A673 (cell line): Measurements from ENCODE around the gene KCNMA1. TPM values are rescaled to one million over a fixed set of nuclear protein-coding genes. Genes with fewer than 3 reads are reported as not detected.

Experiments used
- BruUV-seq: library from RNA; stranded (reverse); fragments of 400-500 nt; replicated peaks from 2 replicates; lab custom pipeline; 2021; lab: Mats Ljungman, UMichigan
- CTCF ChIA-PET: fragments of 300-600 bp; sonication (Branson Sonifier 250); formaldehyde crosslinking; loops from one replicate; lab custom pipeline; 2022; ENCODE audit warnings: antibody characterized with exemption; lab: Charles Lee
- POLR2A ChIA-PET: fragments of 300-600 bp; sonication (Branson Sonifier 250); formaldehyde crosslinking; loops from one replicate; lab custom pipeline; 2022; ENCODE audit warnings: antibody characterized with exemption; ENCODE audit not compliant: low non-redundant PET; lab: Charles Lee
- DNase-seq: peaks from one replicate; pipeline ENCODE4 v3.0.0-alpha.2; 2015; ENCODE audit warnings: low spot score
- H3K27ac ChIP-seq: fragments of 200-600 bp; sonication (generic); 2 replicates; pipeline ENCODE4 v1.5.1; 2016; ENCODE audit warnings: mixed run types, low read depth, mild to moderate bottlenecking, mixed read lengths, antibody characterized with exemption, low read length; ENCODE audit not compliant: poor library complexity, severe bottlenecking
- H3K27me3 ChIP-seq: fragments of 200-600 bp; sonication (generic); replicated peaks from 2 replicates; pipeline ENCODE4 v1.6.1; 2017; ENCODE audit warnings: mixed run types, low read depth, mild to moderate bottlenecking, mixed read lengths, antibody characterized with exemption, low read length; ENCODE audit not compliant: insufficient read depth, poor library complexity
- H3K36me3 ChIP-seq: fragments of 200-600 bp; sonication (generic); 2 replicates; pipeline ENCODE4 v1.6.1; 2016; ENCODE audit warnings: mixed run types, mild to moderate bottlenecking, mixed read lengths, antibody characterized with exemption, low read length; ENCODE audit not compliant: insufficient read depth, poor library complexity, severe bottlenecking
- H3K4me1 ChIP-seq: fragments of 200-600 bp; sonication (generic); 2 replicates; pipeline ENCODE4 v1.6.1; 2017; ENCODE audit warnings: mixed run types, mild to moderate bottlenecking, mixed read lengths, antibody characterized with exemption, low read length; ENCODE audit not compliant: insufficient read depth, poor library complexity, severe bottlenecking
- H3K4me3 ChIP-seq: fragments of 200-600 bp; sonication (generic); 2 replicates; pipeline ENCODE4 v1.5.1; 2016; ENCODE audit warnings: low read depth, mixed run types, mild to moderate bottlenecking, mixed read lengths, low read length; ENCODE audit not compliant: poor library complexity, severe bottlenecking
- H3K9me3 ChIP-seq: fragments of 200-600 bp; sonication (generic); 2 replicates; pipeline ENCODE4 v1.6.1; 2016; ENCODE audit warnings: mixed run types, low read depth, mild to moderate bottlenecking, mixed read lengths, antibody characterized with exemption, low read length; ENCODE audit not compliant: poor library complexity, severe bottlenecking
- EZH2 ChIP-seq: fragments of 200-600 bp; sonication (generic); IDR thresholded peaks from 2 replicates; pipeline ENCODE4 v1.6.1; 2017; ENCODE audit warnings: borderline replicate concordance, low read depth, mild to moderate bottlenecking, mixed read lengths, antibody characterized with exemption, low read length; ENCODE audit not compliant: poor library complexity, severe bottlenecking
- intact Hi-C: fragments of 100-400 bp; cut with micrococcal nuclease; formaldehyde crosslinking; loops from one replicate; pipeline ENCODE4 v1.10.0; 2022; ENCODE audit not compliant: unreplicated experiment
- total RNA-seq: library from RNA; stranded (reverse); gene quantifications from 2 replicates; pipeline ENCODE4 v1.2.3, GENCODE V29; 2021
- TF ChIP-seq, protein P1 (sequence below): fragments of 300-800, 200-600 bp; sonication (generic); conservative IDR thresholded peaks from 2 replicates; pipeline ENCODE4 v1.5.1; 2017; ENCODE audit warnings: low read depth, mild to moderate bottlenecking, antibody characterized with exemption, low read length, moderate library complexity, mixed read lengths

KCNMA1 gene
- total RNA-seq, 1 experiment from 2014 or later, result 0.84 TPM

DNA sequence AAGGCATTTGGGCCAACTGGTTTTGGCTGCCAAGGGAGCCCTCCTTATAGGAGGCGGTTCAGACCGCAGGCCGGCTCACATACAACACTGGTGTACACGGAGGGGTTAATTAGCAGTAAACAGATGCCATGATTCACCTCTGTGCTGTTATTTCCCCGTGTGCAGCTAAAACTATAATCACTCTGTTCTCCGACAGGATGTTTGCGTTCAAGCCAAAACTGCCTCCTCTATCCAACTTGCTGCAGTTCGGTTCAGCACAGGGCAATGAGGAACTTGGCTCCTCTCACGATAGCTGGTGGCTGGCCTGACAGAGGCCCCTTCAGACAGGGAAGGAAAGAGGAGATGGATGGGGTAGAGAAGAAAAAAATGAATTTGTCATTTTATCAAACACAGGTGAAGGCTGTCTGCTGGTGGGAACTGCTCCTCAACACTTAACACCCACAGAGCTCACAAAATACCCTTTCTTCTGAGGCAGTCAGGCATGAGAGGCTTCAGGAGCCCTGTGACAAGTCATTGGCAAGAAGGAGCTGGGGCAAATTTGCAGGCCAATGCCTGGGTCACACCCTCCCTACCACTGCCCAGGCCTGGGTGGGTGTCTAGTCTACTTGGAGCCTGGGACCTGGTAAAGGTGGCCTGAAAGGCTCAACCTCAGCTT lies 24.0 kb downstream of the KCNMA1 start:
- intact Hi-C loops, result no loop called here

DNA sequence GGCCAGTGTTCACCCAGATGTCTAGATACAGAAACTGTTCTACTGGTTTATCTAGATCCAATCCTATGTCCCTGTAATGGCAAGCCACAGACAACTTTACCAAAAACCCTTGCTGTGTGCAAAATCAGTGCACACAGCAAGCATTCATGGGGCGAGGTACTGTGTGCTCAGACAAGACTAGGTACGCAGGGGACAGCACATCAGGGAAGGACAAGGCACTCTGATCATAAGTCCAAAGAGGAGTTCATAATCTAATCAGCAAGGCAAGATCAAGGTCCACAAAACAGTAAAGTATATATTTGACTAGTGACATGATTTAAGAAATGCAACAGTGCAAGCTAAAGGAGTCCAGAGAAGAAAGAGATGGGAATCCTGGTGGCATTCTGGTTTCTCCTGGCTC lies 25.9 kb downstream of the KCNMA1 start:
- H3K27ac ChIP-seq, result no peak overlapping the region
- no peak for DNase-seq
- H3K4me3 ChIP-seq, result no peak overlapping the region
- H3K27me3 ChIP-seq, result peaks cover 35% of the 10 kb centered on the region
- ChIA-PET CTCF (no interaction called here), POLR2A (no interaction called here)
- no peak for TF ChIP-seq EZH2
- TF ChIP-seq, protein P1, sequence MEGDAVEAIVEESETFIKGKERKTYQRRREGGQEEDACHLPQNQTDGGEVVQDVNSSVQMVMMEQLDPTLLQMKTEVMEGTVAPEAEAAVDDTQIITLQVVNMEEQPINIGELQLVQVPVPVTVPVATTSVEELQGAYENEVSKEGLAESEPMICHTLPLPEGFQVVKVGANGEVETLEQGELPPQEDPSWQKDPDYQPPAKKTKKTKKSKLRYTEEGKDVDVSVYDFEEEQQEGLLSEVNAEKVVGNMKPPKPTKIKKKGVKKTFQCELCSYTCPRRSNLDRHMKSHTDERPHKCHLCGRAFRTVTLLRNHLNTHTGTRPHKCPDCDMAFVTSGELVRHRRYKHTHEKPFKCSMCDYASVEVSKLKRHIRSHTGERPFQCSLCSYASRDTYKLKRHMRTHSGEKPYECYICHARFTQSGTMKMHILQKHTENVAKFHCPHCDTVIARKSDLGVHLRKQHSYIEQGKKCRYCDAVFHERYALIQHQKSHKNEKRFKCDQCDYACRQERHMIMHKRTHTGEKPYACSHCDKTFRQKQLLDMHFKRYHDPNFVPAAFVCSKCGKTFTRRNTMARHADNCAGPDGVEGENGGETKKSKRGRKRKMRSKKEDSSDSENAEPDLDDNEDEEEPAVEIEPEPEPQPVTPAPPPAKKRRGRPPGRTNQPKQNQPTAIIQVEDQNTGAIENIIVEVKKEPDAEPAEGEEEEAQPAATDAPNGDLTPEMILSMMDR, result no peak
- no peaks in the 10 kb centered on the region for H3K4me1 ChIP-seq
- no peaks in the 10 kb centered on the region for H3K36me3 ChIP-seq
- BruUV-seq, result no TSS peak
- intact Hi-C loops, result no loop called here
- no peaks in the 10 kb centered on the region for H3K9me3 ChIP-seq

More for the DNA sequence above, 24.0 kb downstream of the KCNMA1 start:
- ChIA-PET POLR2A (no interaction called here), CTCF (no interaction called here)
- BruUV-seq, result no TSS peak
- no peak overlapping the region for H3K27ac ChIP-seq
- H3K4me1 ChIP-seq, result no peaks in the 10 kb centered on the region
- H3K9me3 ChIP-seq, result no peaks in the 10 kb centered on the region
- no peak overlapping the region for H3K4me3 ChIP-seq
- DNase-seq, result no peak
- H3K27me3 ChIP-seq, result peaks cover 33% of the 10 kb centered on the region
- no peaks in the 10 kb centered on the region for H3K36me3 ChIP-seq
- no peak for TF ChIP-seq EZH2
- TF ChIP-seq, protein P1, result no peak

- Histone ChIP-seq H3K36me3 (no peaks in the 10 kb centered on the region), H3K9me3 (no peaks in the 10 kb centered on the region), H3K27me3 (peaks cover 35% of the 10 kb centered on the region), H3K4me1 (no peaks in the 10 kb centered on the region), H3K4me3 (no peak overlapping the region), H3K27ac (no peak overlapping the region)
- ChIA-PET POLR2A (no interaction called here), CTCF (no interaction called here)
- DNase-seq, result no peak
- intact Hi-C loops, result no loop called here
- no TSS peak for BruUV-seq
- TF ChIP-seq EZH2, result no peak
- TF ChIP-seq, protein P1, result no peak
These were observed 26.4 kb downstream of the KCNMA1 start for GRCh38 chr10:77611221-77611620.
